Astrocyte (in vitro differentiated cells and primary cell): ENCODE data around the gene CKS1B.

Experiments used
- CTCF ChIP-seq: IDR thresholded peaks from 2 replicates; pipeline ENCODE4 v1.5.1; 2011; ENCODE audit warnings: low read depth, mild to moderate bottlenecking, inconsistent platforms, low read length, moderate library complexity; ENCODE audit not compliant: insufficient read depth
- EZH2 ChIP-seq: IDR thresholded peaks from 2 replicates; pipeline ENCODE4 v1.6.1; 2012; ENCODE audit warnings: mild to moderate bottlenecking, low read length, inconsistent platforms; ENCODE audit not compliant: insufficient read depth

DNA sequence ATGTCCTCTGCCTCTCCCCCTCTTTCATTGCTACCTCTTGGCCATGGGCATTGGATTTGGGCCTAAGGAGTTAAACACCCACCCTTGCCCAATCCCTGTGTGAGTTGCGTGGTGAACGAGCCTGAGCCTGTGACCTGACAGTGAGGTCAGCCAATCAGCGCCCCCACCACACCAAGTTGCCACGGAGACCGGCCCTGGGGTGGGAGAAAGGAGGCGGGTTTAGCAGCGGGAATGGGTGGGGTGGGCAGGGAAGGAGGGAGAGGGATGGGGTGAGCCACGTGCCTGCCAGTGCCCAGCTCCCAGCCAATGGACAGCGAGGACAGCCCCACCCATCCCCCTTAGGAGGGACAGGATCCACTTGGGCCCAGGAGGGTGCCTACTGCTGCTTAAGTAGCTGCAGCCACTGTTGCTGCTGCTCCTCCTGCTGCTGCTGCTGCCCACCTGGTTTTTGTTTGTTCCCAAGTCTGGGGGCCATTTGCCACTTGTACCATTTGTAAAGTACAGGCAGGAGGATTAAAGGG lies 37.6 kb downstream of the CKS1B start:
- TF ChIP-seq CTCF (no peak), EZH2 (no peak)
